A549 (cell line): Measurements from ENCODE around the gene SRD5A2. TPM values are rescaled to one million over a fixed set of nuclear protein-coding genes. Genes with fewer than 3 reads are reported as not detected.

Experiments used
- ATAC-seq, 2 experiments: fragments of 200-7000 bp in 1 of 2; fragments of >200 bp in 1 of 2; cut with Nextera tagmentation in 1 of 2; cut with Tn5 transposase in 1 of 2; 3 replicates each; pipeline versions ENCODE4 v1.8.0 to v1.9.1; 2018 to 2020; ENCODE audit warnings: mild to moderate bottlenecking in 1 of 2, moderate library complexity in 1 of 2
- CTCF ChIA-PET: fragments of 300-600 bp; sonication (Branson Sonifier 250); formaldehyde crosslinking; extraction: SDS; loops from one replicate; lab custom pipeline; 2021; ENCODE audit warnings: antibody characterized with exemption, inconsistent platforms; lab: Yijun Ruan, JAX
- POLR2A ChIA-PET: fragments of 350-600 bp; formaldehyde crosslinking; extraction: SDS; loops from one replicate; lab custom pipeline; 2021; ENCODE audit warnings: antibody characterized with exemption, inconsistent platforms; lab: Yijun Ruan, JAX
- DNase-seq, 2 experiments: peaks; one replicate each; pipeline versions ENCODE4 v3.0.0 to v3.0.0-alpha.2; 2011 to 2016; ENCODE audit warnings: low read depth in 1 of 2, low spot score in 1 of 2
- FAIRE-seq: peaks from 2 replicates; lab custom pipeline; 2011; peaks lifted over from hg19 to GRCh38; lab: Jason Lieb, UNC
- H3K27ac ChIP-seq, 2 experiments: fragments of >200 bp; sonication (Bioruptor Twin); formaldehyde crosslinking; 3 replicates each; pipeline ENCODE4 v1.5.1; 2016 to 2017
- H3K4me1 ChIP-seq: fragments of >200 bp; sonication (Bioruptor Twin); formaldehyde crosslinking; 3 replicates; pipeline ENCODE4 v1.6.1; 2016
- H3K4me2 ChIP-seq: fragments of >200 bp; sonication (Bioruptor Twin); formaldehyde crosslinking; 3 replicates; pipeline ENCODE4 v1.6.1; 2016
- H3K4me3 ChIP-seq: fragments of >200 bp; sonication (Bioruptor Twin); formaldehyde crosslinking; 3 replicates; pipeline ENCODE4 v1.5.1; 2016
- H3K9me3 ChIP-seq: fragments of >200 bp; sonication (Bioruptor Twin); formaldehyde crosslinking; 3 replicates; pipeline ENCODE4 v1.6.1; 2016
- BCL3 ChIP-seq: fragments of >200 bp; sonication (Bioruptor Twin); formaldehyde crosslinking; IDR thresholded peaks from 3 replicates; pipeline ENCODE4 v1.6.1; 2016
- BHLHE40 ChIP-seq: IDR thresholded peaks from 2 replicates; pipeline ENCODE4 v1.6.1; 2012; ENCODE audit warnings: low read depth, low read length, inconsistent platforms
- CBX2 ChIP-seq: fragments of 200-600 bp; sonication (generic); IDR thresholded peaks from 2 replicates; pipeline ENCODE4 v1.6.1; 2016; ENCODE audit warnings: low read depth, mild to moderate bottlenecking, borderline replicate concordance
- CBX8 ChIP-seq: fragments of 200-600 bp; sonication (generic); IDR thresholded peaks from 2 replicates; pipeline ENCODE4 v1.6.1; 2016
- CEBPB ChIP-seq, 2 experiments: fragments of >200 bp in 1 of 2; sonication (Bioruptor Twin) in 1 of 2; formaldehyde crosslinking in 1 of 2; IDR thresholded peaks; 2 replicates each; pipeline ENCODE4 v1.6.1; 2012 to 2016
- CHD4 ChIP-seq: fragments of 200-600 bp; sonication (generic); IDR thresholded peaks from 2 replicates; pipeline ENCODE4 v1.6.1; 2016; ENCODE audit warnings: antibody characterized with exemption, mild to moderate bottlenecking, borderline replicate concordance
- E2F6 ChIP-seq: IDR thresholded peaks from 2 replicates; pipeline ENCODE4 v1.6.1; 2012; ENCODE audit warnings: low read depth, borderline replicate concordance
- ESRRA ChIP-seq: fragments of 150-350 bp; IDR thresholded peaks from 2 replicates; pipeline ENCODE4 v1.6.1; 2014; ENCODE audit warnings: mild to moderate bottlenecking, low read length, borderline replicate concordance
- FOSL2 ChIP-seq, 2 experiments: fragments of 450-650 bp in 1 of 2; fragments of >200 bp in 1 of 2; sonication (Bioruptor Twin) in 1 of 2; formaldehyde crosslinking; IDR thresholded peaks; 2 replicates each; pipeline versions ENCODE4 v1.5.0 to v1.6.1; 2016 to 2020; ENCODE audit warnings: mild to moderate bottlenecking in 1 of 2, moderate library complexity in 1 of 2
- FOXS1 ChIP-seq: fragments of 250-450 bp; sonication (Bioruptor Pico); IDR thresholded peaks from 2 replicates; pipeline ENCODE4 v1.5.0; 2020; ENCODE audit warnings: mild to moderate bottlenecking, moderate library complexity
- GATA3 ChIP-seq: IDR thresholded peaks from 2 replicates; pipeline ENCODE4 v1.6.1; 2012; ENCODE audit warnings: borderline replicate concordance
- HEYL ChIP-seq: fragments of 250-450 bp; sonication (Bioruptor Pico); IDR thresholded peaks from 2 replicates; pipeline ENCODE4 v1.8.0; 2021; ENCODE audit warnings: mild to moderate bottlenecking, moderate library complexity
- HMGXB4 ChIP-seq: fragments of 250-450 bp; sonication (Bioruptor Pico); IDR thresholded peaks from 2 replicates; pipeline ENCODE4 v1.5.0; 2021; ENCODE audit warnings: mild to moderate bottlenecking, moderate library complexity, borderline replicate concordance
- HOXA7 ChIP-seq: fragments of 250-450 bp; sonication (Bioruptor Pico); IDR thresholded peaks from 2 replicates; pipeline ENCODE4 v1.5.0; 2020; ENCODE audit warnings: mild to moderate bottlenecking, moderate library complexity
- JUN ChIP-seq, 2 experiments: fragments of >200 bp; sonication (Bioruptor Twin); formaldehyde crosslinking; IDR thresholded peaks; 2 replicates in 1 of 2; 3 replicates in 1 of 2; pipeline ENCODE4 v1.6.1; 2016 to 2017
- KDM1A ChIP-seq: fragments of 200-600 bp; sonication (generic); IDR thresholded peaks from 2 replicates; pipeline ENCODE4 v1.6.1; 2016; ENCODE audit warnings: low read depth, mild to moderate bottlenecking
- MAFK ChIP-seq: fragments of 450-650 bp; IDR thresholded peaks from 2 replicates; pipeline ENCODE4 v1.6.1; 2014; ENCODE audit not compliant: partially characterized antibody
- MAX ChIP-seq: IDR thresholded peaks from 2 replicates; pipeline ENCODE4 v1.6.1; 2012
- MAZ ChIP-seq: fragments of 150-350 bp; IDR thresholded peaks from 2 replicates; pipeline ENCODE4 v1.6.1; 2014; ENCODE audit warnings: antibody characterized with exemption, low read depth, low read length, borderline replicate concordance
- MYC ChIP-seq: IDR thresholded peaks from 2 replicates; pipeline ENCODE4 v1.6.1; 2012; ENCODE audit warnings: mild to moderate bottlenecking, inconsistent platforms, low read length, improper control_type of control experiment, borderline replicate concordance
- NFE2L2 ChIP-seq: fragments of 150-350 bp; conservative IDR thresholded peaks from 2 replicates; pipeline ENCODE4 v1.6.1; 2014; ENCODE audit warnings: low read length
- NPAS2 ChIP-seq: fragments of 250-450 bp; sonication (Bioruptor Pico); IDR thresholded peaks from 2 replicates; pipeline ENCODE4 v1.8.0; 2022; ENCODE audit warnings: mild to moderate bottlenecking, moderate library complexity, borderline replicate concordance
- NR3C1 ChIP-seq: fragments of >200 bp; sonication (Bioruptor Twin); formaldehyde crosslinking; IDR thresholded peaks from 3 replicates; pipeline ENCODE4 v1.6.1; 2017
- PBX3 ChIP-seq: IDR thresholded peaks from 2 replicates; pipeline ENCODE4 v1.6.1; 2012
- POLR2A ChIP-seq: IDR thresholded peaks from 2 replicates; pipeline ENCODE4 v1.6.1; 2012; ENCODE audit warnings: mild to moderate bottlenecking, low read length
- RAD21 ChIP-seq, 2 experiments: fragments of >200 bp in 1 of 2; sonication (Bioruptor Twin) in 1 of 2; formaldehyde crosslinking in 1 of 2; IDR thresholded peaks in 1 of 2; conservative IDR thresholded peaks in 1 of 2; 2 replicates in 1 of 2; 3 replicates in 1 of 2; pipeline ENCODE4 v1.6.1; 2012 to 2018; ENCODE audit warnings: inconsistent platforms in 1 of 2
- RCOR1 ChIP-seq: fragments of 150-350 bp; IDR thresholded peaks from 2 replicates; pipeline ENCODE4 v1.6.1; 2014; ENCODE audit warnings: antibody characterized with exemption, low read length, low read depth
- SREBF2 ChIP-seq: fragments of 450-650 bp; IDR thresholded peaks from 2 replicates; pipeline ENCODE4 v1.6.1; 2014; ENCODE audit warnings: mild to moderate bottlenecking, moderate library complexity
- TFCP2L1 ChIP-seq: fragments of 250-450 bp; sonication (Bioruptor Pico); IDR thresholded peaks from 2 replicates; pipeline ENCODE4 v1.5.0; 2021; ENCODE audit warnings: mild to moderate bottlenecking
- TP53 ChIP-seq: fragments of 250-450 bp; sonication (Bioruptor Pico); IDR thresholded peaks from 2 replicates; pipeline ENCODE4 v1.5.0; 2021; ENCODE audit warnings: mild to moderate bottlenecking, moderate library complexity
- WGBS: methylation state at CpG from one replicate; pipeline ENCODE4 v1.1.6; 2017; ENCODE audit errors: missing lambda C conversion rate; 5-methylcytosine and 5-hydroxymethylcytosine counted together
- polyA plus RNA-seq, 4 experiments: library from polyadenylated mRNA; depleted of rRNA in 3 of 4; stranded (reverse); fragments of >200 nt; fragmentation: RNase III in 1 of 4; extraction: RNeasy Plus Mini Kit Qiagen cat#74134 plus additional on column Dnase treatment in 1 of 4; gene quantifications; 2 replicates in 3 of 4; 3 replicates in 1 of 4; pipeline ENCODE4 v1.2.3, GENCODE V29; 2011 to 2017

The SRD5A2 gene
- polyA plus RNA-seq, 2 of the 4 experiments (the other 2 are of a cell fraction): 0.08 TPM; not detected in 1

- Histone ChIP-seq H3K27ac (no peak overlapping the region), H3K9me3 (no peaks in the 10 kb centered on the region), H3K4me1 (peaks cover 25% of the 10 kb centered on the region), H3K4me3 (no peak overlapping the region), H3K4me2 (no peak overlapping the region)
- FAIRE-seq (no peak), DNase-seq (no peak), ATAC-seq (no peak)
- CTCF ChIA-PET: interaction anchor here (3.8 kb wide), 1 partner anchor 10 kb away, joined by 26 read pairs; no protein-coding TSS in a partner anchor
- WGBS: 51% methylated on average over 1 of the region's 1 CpG
- TF ChIP-seq FOSL2 (IDR thresholded peaks at IDR 0.05) (no peak), FOSL2 (CRISPR knock-in tag; IDR thresholded peaks at IDR 0.05) (no peak), NFE2L2 (no peak), KDM1A (no peak), HEYL (no peak), CEBPB (IDR thresholded peaks at IDR 0.05) (no peak), RCOR1 (no peak), GATA3 (no peak), JUN (IDR thresholded peaks at IDR 0.05) (no peak), TFCP2L1 (no peak), MAFK (no peak), HOXA7 (CRISPR knock-in tag) (no peak), E2F6 (no peak), MAZ (no peak), CBX8 (no peak), MYC (no peak), PBX3 (no peak), NR3C1 (no peak), NPAS2 (CRISPR knock-in tag) (no peak), HMGXB4 (CRISPR knock-in tag) (no peak)
- POLR2A ChIA-PET: no interaction called here
Measured at GRCh38 chr2:31533036-31533435, 47.7 kb downstream of the SRD5A2 start.

GRCh38 chr2:31531101-31531500 lies 49.6 kb downstream of the SRD5A2 start:
- ATAC-seq: no peak
- no peak overlapping the region for H3K4me3 ChIP-seq
- no peaks in the 10 kb centered on the region for H3K9me3 ChIP-seq
- H3K4me2 ChIP-seq: no peak overlapping the region
- TF ChIP-seq TP53 (CRISPR knock-in tag) (no peak), NFE2L2 (no peak), CBX2 (no peak), RAD21 (conservative IDR thresholded peaks at IDR 0.05 in 1 of 2, IDR thresholded peaks at IDR 0.05 in 1 of 2) (no peak), CEBPB (IDR thresholded peaks at IDR 0.05) (no peak), FOXS1 (CRISPR knock-in tag) (no peak), BCL3 (no peak), ESRRA (no peak), E2F6 (no peak), SREBF2 (no peak), MAX (no peak), BHLHE40 (no peak), POLR2A (no peak), GATA3 (no peak), HOXA7 (CRISPR knock-in tag) (no peak), CHD4 (no peak), NPAS2 (CRISPR knock-in tag) (no peak)
- H3K4me1 ChIP-seq: peaks cover 18% of the 10 kb centered on the region
- no peak overlapping the region for H3K27ac ChIP-seq
- no peak for FAIRE-seq
- POLR2A ChIA-PET: no interaction called here
- 77% methylated on average over 5 of the region's 5 CpGs for WGBS
- DNase-seq: no peak
- CTCF ChIA-PET: interaction anchor here (1.0 to 3.8 kb wide), 3 partner anchors 8 to 23 kb away, joined by 3 to 26 read pairs (median 3); no protein-coding TSS in a partner anchor
